Bronchial epithelial cell (primary cell): ENCODE measurements around the gene ALKBH5. TPM values are rescaled to one million over a fixed set of nuclear protein-coding genes. Genes with fewer than 3 reads are reported as not detected.

ENCODE experiments used
- DNase-seq: peaks from one replicate; pipeline ENCODE4 v3.0.0-alpha.2; 2010; ENCODE audit warnings: low read depth
- FAIRE-seq: peaks from 2 replicates; lab custom pipeline; 2011; peaks lifted over from hg19 to GRCh38; lab: Jason Lieb, UNC
- H3K27me3 ChIP-seq: 2 replicates; pipeline ENCODE4 v1.5.1; 2011; ENCODE audit warnings: low read length; ENCODE audit not compliant: control insufficient read depth, insufficient read depth
- H3K36me3 ChIP-seq: 2 replicates; pipeline ENCODE4 v1.5.1; 2011; ENCODE audit warnings: low read length; ENCODE audit not compliant: control insufficient read depth, insufficient read depth
- H3K4me3 ChIP-seq: 2 replicates; pipeline ENCODE4 v1.5.1; 2011; ENCODE audit warnings: mild to moderate bottlenecking, low read depth, low read length, control low read depth
- total RNA-seq: library from RNA; depleted of rRNA; stranded (reverse); fragments of >200 nt; gene quantifications from 2 replicates; pipeline ENCODE4 v1.2.1, GENCODE V29; 2014
- TF ChIP-seq, protein P1 (sequence below): IDR thresholded peaks from 2 replicates; pipeline ENCODE4 v1.5.1; 2011; ENCODE audit warnings: mild to moderate bottlenecking, moderate library complexity, low read length, control low read depth, inconsistent platforms; ENCODE audit not compliant: insufficient read depth, severe bottlenecking

ALKBH5 gene
- total RNA-seq, 1 donor from 2014 or later, result 104 TPM

DNA sequence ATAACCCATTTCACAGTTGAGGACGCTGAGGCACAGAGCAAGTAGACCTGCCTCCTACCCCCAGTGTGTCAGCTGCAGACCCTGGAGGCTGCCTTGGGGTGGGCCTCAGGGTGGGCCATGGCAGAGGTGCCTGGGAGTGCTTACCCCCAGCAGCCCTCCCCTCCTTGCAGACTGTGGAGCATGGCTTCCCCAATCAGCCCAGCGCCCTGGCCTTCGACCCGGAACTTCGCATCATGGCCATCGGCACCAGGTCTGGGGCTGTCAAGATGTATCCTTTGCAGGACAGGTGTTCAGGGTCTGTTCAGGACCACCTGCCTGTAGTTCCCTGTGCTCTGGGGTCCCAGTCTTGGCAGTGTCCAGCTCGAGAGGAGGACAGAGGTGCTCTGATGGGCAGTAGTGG lies 46.1 kb downstream of the ALKBH5 start:
- TF ChIP-seq, protein P1, sequence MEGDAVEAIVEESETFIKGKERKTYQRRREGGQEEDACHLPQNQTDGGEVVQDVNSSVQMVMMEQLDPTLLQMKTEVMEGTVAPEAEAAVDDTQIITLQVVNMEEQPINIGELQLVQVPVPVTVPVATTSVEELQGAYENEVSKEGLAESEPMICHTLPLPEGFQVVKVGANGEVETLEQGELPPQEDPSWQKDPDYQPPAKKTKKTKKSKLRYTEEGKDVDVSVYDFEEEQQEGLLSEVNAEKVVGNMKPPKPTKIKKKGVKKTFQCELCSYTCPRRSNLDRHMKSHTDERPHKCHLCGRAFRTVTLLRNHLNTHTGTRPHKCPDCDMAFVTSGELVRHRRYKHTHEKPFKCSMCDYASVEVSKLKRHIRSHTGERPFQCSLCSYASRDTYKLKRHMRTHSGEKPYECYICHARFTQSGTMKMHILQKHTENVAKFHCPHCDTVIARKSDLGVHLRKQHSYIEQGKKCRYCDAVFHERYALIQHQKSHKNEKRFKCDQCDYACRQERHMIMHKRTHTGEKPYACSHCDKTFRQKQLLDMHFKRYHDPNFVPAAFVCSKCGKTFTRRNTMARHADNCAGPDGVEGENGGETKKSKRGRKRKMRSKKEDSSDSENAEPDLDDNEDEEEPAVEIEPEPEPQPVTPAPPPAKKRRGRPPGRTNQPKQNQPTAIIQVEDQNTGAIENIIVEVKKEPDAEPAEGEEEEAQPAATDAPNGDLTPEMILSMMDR, result no peak
- FAIRE-seq (no peak), DNase-seq (no peak)
- H3K36me3 ChIP-seq, result peaks cover 13% of the 10 kb centered on the region
- H3K4me3 ChIP-seq, result no peak overlapping the region
- H3K27me3 ChIP-seq, result no peaks in the 10 kb centered on the region

DNA sequence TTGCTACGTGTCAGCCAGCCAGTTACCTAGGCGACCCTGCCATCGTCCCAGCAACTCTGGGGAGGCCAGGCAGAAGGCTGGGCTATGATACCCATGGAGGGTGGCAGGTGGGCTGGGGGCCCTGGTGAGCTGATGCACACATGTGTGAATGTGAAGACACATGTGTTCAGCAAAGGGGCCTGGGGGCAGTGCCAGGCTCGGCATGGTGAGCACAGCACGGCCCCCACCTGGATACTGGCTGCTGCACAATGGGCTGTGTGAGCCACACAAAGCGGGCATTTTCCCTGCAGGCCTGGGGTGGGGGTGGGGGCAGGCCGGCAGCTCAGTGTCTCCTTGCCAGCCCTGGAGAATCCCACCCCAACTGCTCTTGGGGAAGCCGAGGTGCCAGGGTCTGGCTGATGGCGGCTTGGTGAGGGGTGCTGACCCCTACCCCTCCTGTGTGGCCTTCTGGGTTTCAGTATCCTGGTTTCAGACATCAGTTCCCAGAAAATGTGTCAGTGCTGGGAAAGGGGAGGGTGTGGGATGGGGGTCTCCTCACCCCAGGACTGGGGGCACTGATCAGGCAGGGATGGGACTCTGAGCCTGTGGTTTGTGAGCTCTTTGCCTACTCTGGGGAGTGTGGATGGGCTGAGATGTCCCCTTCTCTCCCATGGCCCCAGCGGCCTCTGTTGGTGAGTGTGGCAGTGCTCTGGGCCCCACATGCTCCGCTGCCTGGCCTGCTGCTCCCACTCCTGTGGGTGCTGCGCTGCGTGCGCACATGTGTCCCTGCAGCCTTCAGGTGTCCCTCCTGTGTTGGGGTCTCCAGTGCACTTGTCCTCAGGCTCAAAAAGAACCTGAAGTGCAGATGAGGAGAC lies 46.9 kb downstream of the ALKBH5 start:
- no peaks in the 10 kb centered on the region for H3K27me3 ChIP-seq
- no peak for DNase-seq
- FAIRE-seq, result no peak
- TF ChIP-seq, protein P1, result no peak
- no peak overlapping the region for H3K4me3 ChIP-seq
- H3K36me3 ChIP-seq, result peaks cover 13% of the 10 kb centered on the region

- no peak for FAIRE-seq
- DNase-seq, result no peak
These were observed 47.5 kb downstream of the ALKBH5 start for GRCh38 chr17:18231164-18231563.

GRCh38 chr17:18233803-18234518 lies 50.3 kb downstream of the ALKBH5 start:
- Histone ChIP-seq H3K27me3 (no peaks in the 10 kb centered on the region), H3K36me3 (peaks cover 27% of the 10 kb centered on the region), H3K4me3 (no peak overlapping the region)
- FAIRE-seq (no peak), DNase-seq (no peak)
- TF ChIP-seq, protein P1, result no peak

More at GRCh38 chr17:18231164-18231563, 47.5 kb downstream of the ALKBH5 start:
- no peaks in the 10 kb centered on the region for H3K27me3 ChIP-seq
- no peak overlapping the region for H3K4me3 ChIP-seq
- H3K36me3 ChIP-seq, result peaks cover 13% of the 10 kb centered on the region
- TF ChIP-seq, protein P1, result no peak

GRCh38 chr17:18234853-18235380 lies 51.3 kb downstream of the ALKBH5 start:
- Histone ChIP-seq H3K4me3 (no peak overlapping the region), H3K36me3 (peaks cover 30% of the 10 kb centered on the region), H3K27me3 (no peaks in the 10 kb centered on the region)
- DNase-seq, result no peak
- TF ChIP-seq, protein P1, result no peak
- no peak for FAIRE-seq
